Calu3 (cell line): ENCODE results near the gene TENM4. TPM values are rescaled to one million over a fixed set of nuclear protein-coding genes. Genes with fewer than 3 reads are reported as not detected.

Source experiments
- BruUV-seq: library from RNA; stranded (reverse); fragments of 400-500 nt; replicated peaks from 2 replicates; lab custom pipeline; 2021; lab: Mats Ljungman, UMichigan
- CTCF ChIA-PET: fragments of 300-600 bp; sonication (Branson Sonifier 250); formaldehyde crosslinking; loops from one replicate; lab custom pipeline; 2022; ENCODE audit warnings: antibody characterized with exemption; lab: Charles Lee
- DNase-seq: peaks from one replicate; pipeline ENCODE4 v3.0.0; 2022
- H3K27ac Mint-ChIP-seq: one replicate; pipeline ENCODE4 v1.8.0; 2022; ENCODE audit warnings: mixed read lengths; ENCODE audit not compliant: unreplicated experiment
- H3K27me3 Mint-ChIP-seq: one replicate; pipeline ENCODE4 v1.8.0; 2022; ENCODE audit warnings: mixed read lengths; ENCODE audit not compliant: unreplicated experiment
- H3K36me3 Mint-ChIP-seq: one replicate; pipeline ENCODE4 v1.8.0; 2022; ENCODE audit warnings: mild to moderate bottlenecking, moderate library complexity, mixed read lengths; ENCODE audit not compliant: insufficient read depth, unreplicated experiment
- H3K4me1 Mint-ChIP-seq: one replicate; pipeline ENCODE4 v1.8.0; 2022; ENCODE audit warnings: mild to moderate bottlenecking, low read depth, mixed read lengths; ENCODE audit not compliant: unreplicated experiment
- H3K4me3 Mint-ChIP-seq: one replicate; pipeline ENCODE4 v1.8.0; 2022; ENCODE audit warnings: mild to moderate bottlenecking, low read depth, moderate library complexity, mixed read lengths; ENCODE audit not compliant: unreplicated experiment
- H3K9me3 Mint-ChIP-seq: one replicate; pipeline ENCODE4 v1.8.0; 2022; ENCODE audit warnings: low read depth, mixed read lengths; ENCODE audit not compliant: unreplicated experiment
- CTCF ChIP-seq: fragments of 200-600 bp; IDR thresholded peaks from one replicate; pipeline ENCODE4 v1.8.0; 2022; ENCODE audit warnings: antibody characterized with exemption; ENCODE audit not compliant: unreplicated experiment
- intact Hi-C: fragments of 100-400 bp; cut with micrococcal nuclease; formaldehyde crosslinking; loops from one replicate; pipeline ENCODE4 v1.10.0; 2022; ENCODE audit not compliant: unreplicated experiment
- total RNA-seq: library from RNA; stranded (reverse); gene quantifications from 2 replicates; pipeline ENCODE4 v1.2.3, GENCODE V29; 2022

Gene TENM4
- total RNA-seq, 1 experiment from 2014 or later: not detected

DNA sequence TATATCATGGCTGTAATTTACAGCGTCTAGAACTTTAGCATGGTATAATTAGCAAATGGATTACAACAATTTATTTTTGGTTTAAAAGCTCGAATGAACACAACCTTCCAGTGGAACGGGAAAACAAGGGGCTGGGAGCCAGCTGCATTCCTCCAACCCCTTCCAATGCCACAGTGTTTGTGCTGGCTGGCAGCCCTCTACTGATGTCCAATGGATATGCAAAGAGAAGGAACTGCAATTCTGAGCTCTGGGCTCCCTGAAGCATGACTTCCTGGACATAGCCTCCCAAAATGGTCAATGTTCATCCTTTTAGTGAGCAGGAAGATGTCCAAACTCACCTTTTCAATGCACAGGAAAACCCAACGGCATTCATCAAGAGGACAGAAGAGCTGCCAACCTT, 288.3 kb downstream of the TENM4 start:
- Mint-ChIP-seq H3K36me3 (no peaks in the 10 kb centered on the region), H3K9me3 (no peaks in the 10 kb centered on the region), H3K27ac (no peak overlapping the region), H3K4me1 (no peaks in the 10 kb centered on the region), H3K27me3 (no peaks in the 10 kb centered on the region), H3K4me3 (no peak overlapping the region)
- CTCF ChIA-PET: no interaction called here
- intact Hi-C loops: no loop called here
- no peak for TF ChIP-seq CTCF
- no TSS peak for BruUV-seq
- no peak for DNase-seq

DNA sequence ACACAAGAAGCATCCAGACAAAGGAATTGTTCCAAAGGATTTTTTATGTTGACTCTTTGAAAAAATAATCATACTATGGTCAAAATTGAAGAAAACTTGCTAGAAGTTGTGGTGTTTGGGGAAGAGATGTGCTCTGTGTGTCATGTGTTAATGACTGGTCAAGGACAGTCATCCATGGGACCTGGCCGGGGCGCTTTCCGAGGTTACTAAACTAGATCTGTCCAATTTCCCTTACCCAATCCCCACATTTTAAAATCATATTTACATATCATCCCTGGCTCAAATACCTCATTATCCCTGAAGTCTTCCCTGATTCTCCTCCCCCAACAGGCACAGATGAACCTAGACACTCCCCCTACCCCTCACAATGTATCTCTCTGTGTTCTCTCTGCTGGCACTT, 289.4 kb downstream of the TENM4 start:
- Mint-ChIP-seq H3K27ac (no peak overlapping the region), H3K4me3 (no peak overlapping the region)

DNA sequence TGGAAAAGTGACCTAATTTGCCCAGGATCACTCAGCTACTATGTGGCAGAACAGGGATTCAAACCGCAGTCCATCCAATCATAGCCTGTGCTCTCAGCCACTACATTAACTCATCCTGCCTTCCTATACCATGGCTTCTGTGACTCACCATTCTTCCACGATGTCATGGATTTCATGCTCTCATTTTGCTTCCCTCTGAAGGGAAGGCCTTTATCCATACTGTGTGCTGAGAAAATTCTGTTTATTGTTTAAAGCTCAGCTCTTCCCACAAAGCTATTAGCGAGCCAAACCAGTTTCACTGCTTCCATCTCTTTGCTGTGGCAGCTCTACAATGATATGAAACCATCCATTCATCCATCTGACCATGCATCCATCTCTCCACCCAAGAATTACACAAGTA, 289.9 kb downstream of the TENM4 start:
- CTCF ChIA-PET: no interaction called here
- H3K4me3 Mint-ChIP-seq: no peak overlapping the region
- H3K4me1 Mint-ChIP-seq: no peaks in the 10 kb centered on the region
- intact Hi-C loops: no loop called here
- DNase-seq: no peak
- BruUV-seq: no TSS peak
- no peak overlapping the region for H3K27ac Mint-ChIP-seq
- H3K36me3 Mint-ChIP-seq: no peaks in the 10 kb centered on the region
- no peak for TF ChIP-seq CTCF
- no peaks in the 10 kb centered on the region for H3K9me3 Mint-ChIP-seq
- H3K27me3 Mint-ChIP-seq: no peaks in the 10 kb centered on the region

More for the DNA sequence above, 289.4 kb downstream of the TENM4 start:
- TF ChIP-seq CTCF: no peak
- no peak for DNase-seq
- CTCF ChIA-PET: no interaction called here
- H3K36me3 Mint-ChIP-seq: no peaks in the 10 kb centered on the region
- H3K9me3 Mint-ChIP-seq: no peaks in the 10 kb centered on the region
- no peaks in the 10 kb centered on the region for H3K27me3 Mint-ChIP-seq
- no TSS peak for BruUV-seq
- intact Hi-C loops: no loop called here
- no peaks in the 10 kb centered on the region for H3K4me1 Mint-ChIP-seq

DNA sequence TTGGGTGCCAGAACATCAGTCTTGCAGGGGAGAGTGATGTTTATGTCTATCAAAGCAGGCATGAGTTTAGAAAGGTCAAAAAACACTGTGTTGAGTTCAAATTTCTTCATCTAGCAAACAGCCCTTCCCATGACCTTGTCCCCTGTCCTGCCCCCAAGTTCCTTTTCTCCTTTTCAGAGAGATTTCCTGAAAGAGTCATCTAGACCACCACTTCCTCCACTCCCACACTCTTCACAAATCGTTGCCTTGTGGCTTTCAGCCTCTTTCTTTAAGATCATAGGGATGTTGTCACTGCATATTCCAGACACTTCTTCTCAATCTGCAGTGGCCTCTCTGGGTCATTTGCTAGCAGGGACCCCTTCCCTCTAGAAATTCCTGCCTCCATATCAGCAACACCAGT, 290.5 kb downstream of the TENM4 start:
- Mint-ChIP-seq H3K4me1 (no peaks in the 10 kb centered on the region), H3K27ac (no peak overlapping the region), H3K9me3 (no peaks in the 10 kb centered on the region), H3K27me3 (no peaks in the 10 kb centered on the region), H3K4me3 (no peak overlapping the region), H3K36me3 (no peaks in the 10 kb centered on the region)
- TF ChIP-seq CTCF: no peak
- no peak for DNase-seq
- intact Hi-C loops: no loop called here
- CTCF ChIA-PET: no interaction called here
- no TSS peak for BruUV-seq

DNA sequence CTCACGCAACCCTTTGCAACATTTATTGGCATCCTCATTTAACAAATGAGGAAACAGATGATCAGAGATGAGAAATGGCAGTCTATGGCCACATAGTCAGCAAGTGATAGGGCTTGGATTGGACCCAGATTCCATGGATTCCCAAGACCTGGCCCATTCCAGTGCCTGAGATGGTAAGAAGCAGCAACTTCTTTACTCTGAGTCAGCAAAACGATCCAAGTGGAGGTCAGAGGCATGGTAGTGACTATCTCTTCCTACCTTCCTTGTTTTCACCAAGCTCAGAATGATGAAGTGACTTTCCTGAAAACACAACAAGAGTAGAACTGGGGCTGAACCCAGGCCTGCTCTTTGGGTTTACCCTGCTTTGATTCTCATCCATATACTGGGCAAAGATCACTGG, 293.1 kb downstream of the TENM4 start:
- intact Hi-C loops: no loop called here
- TF ChIP-seq CTCF: no peak
- CTCF ChIA-PET: interaction anchor here (0.5 kb wide), 1 partner anchor 148 kb away, joined by 7 read pairs; no protein-coding TSS in a partner anchor
- no peaks in the 10 kb centered on the region for H3K27me3 Mint-ChIP-seq
- no peaks in the 10 kb centered on the region for H3K4me1 Mint-ChIP-seq
- no TSS peak for BruUV-seq
- DNase-seq: no peak
- H3K36me3 Mint-ChIP-seq: no peaks in the 10 kb centered on the region
- H3K4me3 Mint-ChIP-seq: no peak overlapping the region
- no peak overlapping the region for H3K27ac Mint-ChIP-seq
- H3K9me3 Mint-ChIP-seq: no peaks in the 10 kb centered on the region
